Ramos (cell line): ENCODE data around the gene VCAN.

Source experiments
- in situ Hi-C: fragments of 300-500 bp; cut with MboI; formaldehyde crosslinking; loops from one replicate; pipeline ENCODE4 v1.14.3; 2022; ENCODE audit warnings: low sequenced_read_pairs; ENCODE audit not compliant: unreplicated experiment

Gene VCAN

DNA sequence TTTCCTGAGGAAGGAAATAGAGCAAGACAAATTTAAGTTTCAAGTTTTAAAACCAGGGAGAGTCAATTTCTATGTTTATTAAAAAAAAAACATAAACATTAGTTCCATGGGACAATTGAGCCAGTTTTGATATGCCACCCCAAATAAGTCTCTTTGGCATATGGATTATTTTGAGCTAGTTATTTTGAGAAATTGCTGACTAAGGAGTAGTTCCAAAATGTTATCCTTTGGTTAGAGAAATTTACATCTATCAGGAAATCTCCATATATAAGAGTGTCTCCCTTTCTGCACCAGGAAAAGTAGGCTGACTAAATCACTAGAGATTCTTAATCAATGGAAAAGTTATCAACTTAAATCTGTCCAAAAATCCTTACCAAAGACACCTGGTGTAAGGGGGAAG, 143.3 kb downstream of the VCAN start:
- in situ Hi-C loops = no loop called here

DNA sequence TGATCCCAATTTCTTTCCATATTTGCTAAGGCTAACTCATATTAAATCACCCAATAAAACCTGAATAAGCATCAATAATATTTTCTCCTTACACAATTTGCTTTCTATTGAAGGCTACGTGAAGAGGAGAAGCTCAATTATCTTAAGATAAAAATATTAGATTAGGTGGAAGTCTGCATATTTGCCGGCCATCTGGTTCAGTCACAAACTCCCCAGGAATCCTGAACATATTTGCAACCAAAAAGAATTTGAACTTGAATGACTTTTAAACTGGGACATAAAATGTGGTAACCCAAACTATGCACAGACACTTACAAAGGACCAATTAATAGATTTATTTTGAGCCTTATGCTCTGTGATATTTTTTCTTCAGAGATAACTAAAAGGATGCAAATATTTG, 156.8 kb downstream of the VCAN start:
- in situ Hi-C loops = no loop called here
